ENCODE measurements around the gene EXOC3L4.

- TF ChIP-seq, protein P1, sequence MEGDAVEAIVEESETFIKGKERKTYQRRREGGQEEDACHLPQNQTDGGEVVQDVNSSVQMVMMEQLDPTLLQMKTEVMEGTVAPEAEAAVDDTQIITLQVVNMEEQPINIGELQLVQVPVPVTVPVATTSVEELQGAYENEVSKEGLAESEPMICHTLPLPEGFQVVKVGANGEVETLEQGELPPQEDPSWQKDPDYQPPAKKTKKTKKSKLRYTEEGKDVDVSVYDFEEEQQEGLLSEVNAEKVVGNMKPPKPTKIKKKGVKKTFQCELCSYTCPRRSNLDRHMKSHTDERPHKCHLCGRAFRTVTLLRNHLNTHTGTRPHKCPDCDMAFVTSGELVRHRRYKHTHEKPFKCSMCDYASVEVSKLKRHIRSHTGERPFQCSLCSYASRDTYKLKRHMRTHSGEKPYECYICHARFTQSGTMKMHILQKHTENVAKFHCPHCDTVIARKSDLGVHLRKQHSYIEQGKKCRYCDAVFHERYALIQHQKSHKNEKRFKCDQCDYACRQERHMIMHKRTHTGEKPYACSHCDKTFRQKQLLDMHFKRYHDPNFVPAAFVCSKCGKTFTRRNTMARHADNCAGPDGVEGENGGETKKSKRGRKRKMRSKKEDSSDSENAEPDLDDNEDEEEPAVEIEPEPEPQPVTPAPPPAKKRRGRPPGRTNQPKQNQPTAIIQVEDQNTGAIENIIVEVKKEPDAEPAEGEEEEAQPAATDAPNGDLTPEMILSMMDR (IDR thresholded peaks at IDR 0.05) = no peak
- TF ChIP-seq POLR2A (IDR thresholded peaks at IDR 0.05) = no peak
These were observed 12.6 kb upstream of the EXOC3L4 start for GRCh38 chr14:103081951-103082350.
